ENCODE data around the gene NOS3.
"Not testable (repeated sequence)": the region's sequence is repeated elsewhere in the genome, so short reads cannot be mapped to it uniquely, and the experiment has no call there.

The NOS3 gene

DNA sequence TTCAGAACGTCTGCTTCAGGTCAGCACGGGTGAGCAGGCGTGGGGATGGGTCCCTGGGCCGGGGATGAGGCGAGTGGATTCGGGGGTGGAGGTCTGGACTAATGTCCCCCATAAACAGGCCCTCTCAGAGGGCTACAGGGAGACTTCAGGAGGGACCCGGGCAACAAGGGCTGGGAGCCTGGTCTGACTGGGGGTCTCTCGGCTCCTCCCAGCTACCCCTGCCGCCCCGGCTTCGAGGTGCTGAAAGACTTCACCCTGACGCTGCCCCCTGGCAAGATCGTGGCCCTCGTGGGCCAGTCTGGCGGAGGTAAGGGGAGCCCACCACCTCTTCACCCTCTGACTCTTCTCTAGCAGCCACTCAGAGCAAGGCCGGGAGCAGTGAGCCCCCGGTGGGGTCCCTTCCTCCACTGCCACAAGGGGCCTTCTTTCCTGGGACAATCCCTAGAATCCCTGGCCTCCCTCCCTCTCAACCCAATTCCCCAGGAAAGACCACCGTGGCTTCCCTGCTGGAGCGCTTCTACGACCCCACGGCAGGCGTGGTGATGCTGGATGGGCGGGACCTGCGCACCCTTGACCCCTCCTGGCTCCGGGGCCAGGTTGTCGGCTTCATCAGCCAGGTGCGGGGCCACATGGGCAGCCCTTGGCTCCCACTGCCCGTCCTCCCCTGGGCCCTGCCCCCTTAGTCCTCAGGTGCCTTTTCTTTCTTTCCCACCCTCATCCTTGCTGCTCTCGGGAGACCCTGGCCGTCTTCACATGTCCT, 50.0 kb downstream of the NOS3 start:
- DNase-seq: no peak

DNA sequence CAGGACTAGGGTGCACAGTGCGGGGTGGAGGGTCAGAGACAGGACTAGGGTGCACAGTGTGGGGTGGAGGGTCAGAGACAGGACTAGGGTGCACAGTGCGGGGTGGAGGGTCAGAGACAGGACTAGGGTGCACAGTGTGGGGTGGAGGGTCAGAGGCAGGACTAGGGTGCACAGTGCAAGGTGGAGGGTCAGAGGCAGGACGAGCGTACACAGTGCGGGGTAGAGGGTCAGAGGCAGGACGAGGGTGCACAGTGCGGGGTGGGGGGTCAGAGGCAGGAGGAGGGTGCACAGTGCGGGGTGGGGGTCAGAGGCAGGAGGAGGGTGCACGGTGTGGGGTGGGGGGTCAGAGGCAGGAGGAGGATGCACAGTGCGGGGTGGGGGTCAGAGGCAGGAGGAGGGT, 52.6 kb downstream of the NOS3 start:
- not testable (repeated sequence) for DNase-seq

DNA sequence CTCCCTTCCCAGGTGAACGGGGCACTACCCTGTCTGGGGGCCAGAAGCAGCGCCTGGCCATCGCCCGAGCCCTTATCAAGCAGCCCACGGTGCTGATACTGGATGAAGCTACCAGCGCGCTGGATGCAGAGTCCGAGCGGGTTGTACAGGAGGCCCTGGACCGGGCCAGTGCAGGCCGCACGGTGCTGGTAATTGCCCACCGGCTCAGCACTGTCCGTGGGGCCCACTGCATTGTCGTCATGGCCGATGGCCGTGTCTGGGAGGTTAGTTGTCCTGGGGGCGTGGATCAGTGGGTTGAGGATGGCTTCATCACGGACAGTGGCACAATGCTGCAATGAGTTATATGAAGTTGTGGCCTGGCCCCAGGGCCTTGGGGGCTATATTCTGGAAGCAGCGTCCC, 53.1 kb downstream of the NOS3 start:
- no peak for DNase-seq

DNA sequence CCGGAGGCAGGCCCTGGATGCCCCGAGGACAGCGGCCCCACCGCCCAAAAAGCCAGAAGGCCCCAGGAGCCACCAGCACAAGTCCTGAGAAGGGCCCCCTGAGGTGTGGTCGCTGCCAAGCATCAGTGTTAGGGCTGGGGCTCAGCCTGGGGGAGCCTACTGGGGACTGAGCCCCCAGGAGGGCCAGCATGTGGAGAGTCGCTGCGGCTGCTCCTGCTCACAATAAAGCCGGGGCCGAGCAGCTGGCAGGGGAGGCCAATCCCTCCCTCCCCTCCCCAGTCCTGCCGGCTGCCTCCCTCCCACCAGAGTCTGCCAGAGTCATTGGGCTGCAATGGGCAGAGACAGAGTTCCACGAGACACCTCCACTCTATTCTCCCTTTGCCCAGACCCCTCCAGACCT, 54.4 kb downstream of the NOS3 start:
- DNase-seq: peak; percentile 46

DNA sequence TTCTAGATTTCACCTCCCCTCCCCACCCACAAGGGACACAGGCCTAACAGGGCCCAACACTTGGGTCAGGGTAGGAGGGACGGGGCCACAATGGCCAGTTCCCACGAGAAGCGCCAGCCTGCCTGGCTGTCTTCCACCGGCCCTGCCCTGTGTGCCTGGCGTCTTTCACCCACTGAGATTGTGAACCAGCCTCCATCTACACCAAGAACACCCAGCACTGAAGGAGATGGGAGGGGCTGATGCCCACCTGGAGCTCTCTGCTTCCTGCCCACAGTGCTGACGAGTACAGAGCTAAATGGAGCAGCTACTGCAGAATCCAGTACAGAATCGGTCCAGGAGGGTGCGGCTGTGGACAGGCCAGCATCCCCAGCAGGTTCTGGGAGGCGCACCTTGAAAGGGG, 55.1 kb downstream of the NOS3 start:
- no peak for DNase-seq

DNA sequence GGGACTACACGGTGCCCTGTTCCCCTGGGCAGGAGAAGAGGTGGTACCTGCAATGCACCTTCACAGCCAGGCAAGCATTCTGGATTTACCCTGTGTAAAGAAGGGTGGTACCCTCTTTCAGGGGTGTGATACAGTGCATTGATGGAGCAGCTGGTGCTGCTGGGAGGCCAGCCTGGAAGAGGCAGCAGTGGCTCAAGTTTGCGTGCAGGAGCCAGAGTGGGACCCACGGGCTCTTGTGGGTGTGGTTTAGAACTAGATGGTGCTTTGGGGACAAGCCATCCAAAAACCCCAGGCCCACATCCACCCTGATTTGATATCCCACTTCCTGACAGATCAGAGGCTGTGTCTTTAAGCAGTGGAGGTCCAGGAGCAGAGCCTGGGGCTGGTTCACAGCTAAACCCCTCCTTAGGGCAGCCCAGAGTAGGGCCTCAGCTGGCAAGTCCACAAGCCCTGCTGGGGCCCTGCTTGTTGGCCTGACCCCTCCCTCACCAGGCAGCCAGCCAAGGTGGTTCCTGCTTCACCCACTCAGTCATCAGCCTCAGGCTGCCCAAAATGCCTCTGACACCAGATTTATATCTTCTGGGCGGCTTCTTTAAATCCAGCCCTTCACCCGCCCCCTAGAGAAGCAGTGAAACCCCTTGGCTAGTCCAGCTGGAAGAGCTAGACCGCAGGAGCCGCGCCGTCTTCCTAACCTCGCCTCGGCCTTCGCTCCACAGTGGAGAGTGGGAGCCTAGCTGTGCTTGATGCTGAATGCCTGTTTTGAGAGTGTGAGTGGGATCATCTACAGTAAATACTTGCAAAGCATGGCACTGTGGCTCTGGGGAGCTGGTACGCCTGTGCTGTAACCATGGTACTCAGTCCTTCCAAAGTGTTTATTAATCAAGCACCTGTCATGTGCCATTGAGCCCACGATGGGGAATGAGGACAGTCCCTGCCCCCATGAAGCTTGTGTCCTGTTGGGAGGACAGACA, 56.1 kb downstream of the NOS3 start:
- peak; percentile 50 for DNase-seq

DNA sequence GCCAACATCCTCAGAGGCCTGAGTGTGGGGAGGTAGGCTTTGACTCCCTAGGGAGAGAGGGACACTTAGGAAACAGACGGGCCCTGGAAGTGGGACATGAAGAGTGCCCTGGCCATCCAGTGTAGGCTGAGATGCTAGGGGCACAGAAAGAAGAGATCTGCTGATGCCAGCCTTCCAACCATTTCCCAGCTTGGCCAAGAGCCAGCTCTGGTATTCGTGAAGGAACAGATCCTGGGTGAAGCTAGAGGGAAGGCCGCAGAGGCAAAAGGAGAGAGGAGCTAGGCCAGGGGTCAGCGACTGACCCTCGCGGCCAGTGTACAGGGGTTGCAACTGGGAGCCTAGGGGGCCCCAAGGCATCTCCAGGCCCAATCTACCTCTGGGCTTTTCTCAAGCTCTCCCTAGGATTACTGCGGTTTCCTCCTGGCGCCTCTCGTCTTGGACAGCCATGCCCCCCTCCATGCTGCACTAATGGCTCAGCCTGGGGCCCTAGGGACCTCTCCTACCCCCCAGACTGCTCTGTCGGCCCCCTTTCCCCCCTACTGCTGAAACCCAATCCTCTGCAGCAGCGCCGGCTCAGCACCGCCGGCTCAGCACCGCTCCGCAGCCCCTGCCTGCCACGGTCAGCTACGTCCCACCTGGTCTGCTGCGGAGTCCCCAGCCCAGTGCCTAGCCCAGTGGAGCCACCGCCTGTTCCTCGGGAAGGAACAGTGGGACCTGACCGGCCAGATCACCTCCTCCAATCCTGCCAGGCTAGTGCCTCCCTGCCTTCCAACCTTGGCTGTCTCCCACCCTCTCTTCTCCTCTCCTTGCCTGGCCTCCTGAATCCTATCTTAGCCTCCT, 57.4 kb downstream of the NOS3 start, which contains the start of gene ASIC3:
TSS of gene ASIC3 (plus strand) at position 556 of the 840 bp plus-strand sequence. CDS start 355 bp downstream, outside the sequence.
- no peak for DNase-seq

DNA sequence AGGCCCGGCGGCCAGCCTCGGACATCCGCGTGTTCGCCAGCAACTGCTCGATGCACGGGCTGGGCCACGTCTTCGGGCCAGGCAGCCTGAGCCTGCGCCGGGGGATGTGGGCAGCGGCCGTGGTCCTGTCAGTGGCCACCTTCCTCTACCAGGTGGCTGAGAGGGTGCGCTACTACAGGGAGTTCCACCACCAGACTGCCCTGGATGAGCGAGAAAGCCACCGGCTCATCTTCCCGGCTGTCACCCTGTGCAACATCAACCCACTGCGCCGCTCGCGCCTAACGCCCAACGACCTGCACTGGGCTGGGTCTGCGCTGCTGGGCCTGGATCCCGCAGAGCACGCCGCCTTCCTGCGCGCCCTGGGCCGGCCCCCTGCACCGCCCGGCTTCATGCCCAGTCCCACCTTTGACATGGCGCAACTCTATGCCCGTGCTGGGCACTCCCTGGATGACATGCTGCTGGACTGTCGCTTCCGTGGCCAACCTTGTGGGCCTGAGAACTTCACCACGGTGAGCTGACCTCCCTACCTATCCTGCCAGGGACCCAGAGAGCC, 58.2 kb downstream of the NOS3 start:
- DNase-seq: no peak

DNA sequence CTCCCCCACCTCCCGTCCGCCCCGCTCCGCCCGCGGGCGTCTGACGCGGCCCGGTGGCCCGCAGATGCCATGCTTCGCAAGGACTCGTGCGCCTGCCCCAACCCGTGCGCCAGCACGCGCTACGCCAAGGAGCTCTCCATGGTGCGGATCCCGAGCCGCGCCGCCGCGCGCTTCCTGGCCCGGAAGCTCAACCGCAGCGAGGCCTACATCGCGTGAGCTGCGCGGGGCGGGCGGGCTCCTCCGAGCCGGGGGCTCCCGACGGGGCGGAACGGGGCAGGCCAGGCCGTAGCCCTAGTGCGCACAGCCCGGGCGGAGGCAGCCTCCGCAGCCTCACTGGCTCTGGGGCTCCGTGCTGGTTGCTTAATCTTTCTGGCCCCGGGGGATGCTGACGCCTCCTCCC, 60.3 kb downstream of the NOS3 start:
- no peak for DNase-seq

DNA sequence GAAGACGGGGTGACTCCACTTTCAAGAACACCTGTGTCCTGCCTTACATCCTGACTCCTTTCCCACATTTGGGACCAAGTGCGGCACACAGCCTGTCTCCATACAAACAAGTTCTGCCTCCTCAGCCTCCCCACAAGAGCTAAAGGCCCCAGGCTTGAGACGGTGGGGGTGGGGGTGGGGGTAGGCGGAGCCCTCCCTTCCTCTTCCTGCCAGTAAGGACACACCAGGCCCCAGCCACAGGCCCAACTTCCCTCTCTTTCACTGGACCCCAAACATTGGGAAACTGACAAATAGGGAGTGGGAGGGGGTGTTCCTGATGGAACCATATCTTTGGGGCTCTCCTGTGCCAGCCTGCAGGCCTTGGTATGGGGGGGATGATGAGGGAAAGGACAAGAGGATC, 62.3 kb downstream of the NOS3 start:
- DNase-seq: no peak

DNA sequence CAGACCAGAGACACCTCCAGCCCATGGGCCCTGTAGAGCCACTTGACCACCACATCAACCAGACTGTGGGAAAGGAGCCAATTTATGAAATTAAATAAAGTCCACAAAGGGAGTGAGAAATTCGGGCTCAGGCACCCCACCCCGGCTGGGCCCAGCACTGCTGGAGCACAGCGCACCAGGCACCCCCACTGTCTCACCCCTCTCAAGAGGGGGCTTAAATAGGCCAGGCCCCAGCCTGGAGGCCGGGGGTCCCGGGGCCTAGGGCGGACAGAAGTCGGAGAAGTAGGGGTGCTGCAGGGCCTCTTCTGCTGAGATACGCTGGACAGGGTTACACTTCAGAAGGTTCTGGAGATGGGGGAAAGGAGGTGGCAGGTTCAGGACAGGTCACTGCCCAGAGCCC, 62.9 kb downstream of the NOS3 start:
- no peak for DNase-seq

DNA sequence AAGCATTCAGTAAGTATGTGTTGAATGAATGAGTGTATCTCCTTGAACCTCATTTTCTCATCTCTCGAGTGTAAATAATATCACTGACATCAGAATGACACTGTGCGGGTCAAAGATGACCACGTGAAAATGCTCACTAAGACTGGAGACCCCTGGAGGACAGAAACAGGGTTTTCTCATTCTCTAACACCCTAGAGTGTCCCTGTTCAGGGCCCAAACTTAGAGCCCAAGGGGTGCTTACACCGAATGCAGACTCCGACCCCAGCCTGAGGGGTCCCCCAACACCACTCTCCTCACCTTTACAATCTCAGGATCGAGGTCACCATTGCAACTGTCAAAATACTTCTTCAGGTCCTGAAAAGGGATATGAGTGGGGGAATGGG, 65.5 kb downstream of the NOS3 start:
- no peak for DNase-seq

DNA sequence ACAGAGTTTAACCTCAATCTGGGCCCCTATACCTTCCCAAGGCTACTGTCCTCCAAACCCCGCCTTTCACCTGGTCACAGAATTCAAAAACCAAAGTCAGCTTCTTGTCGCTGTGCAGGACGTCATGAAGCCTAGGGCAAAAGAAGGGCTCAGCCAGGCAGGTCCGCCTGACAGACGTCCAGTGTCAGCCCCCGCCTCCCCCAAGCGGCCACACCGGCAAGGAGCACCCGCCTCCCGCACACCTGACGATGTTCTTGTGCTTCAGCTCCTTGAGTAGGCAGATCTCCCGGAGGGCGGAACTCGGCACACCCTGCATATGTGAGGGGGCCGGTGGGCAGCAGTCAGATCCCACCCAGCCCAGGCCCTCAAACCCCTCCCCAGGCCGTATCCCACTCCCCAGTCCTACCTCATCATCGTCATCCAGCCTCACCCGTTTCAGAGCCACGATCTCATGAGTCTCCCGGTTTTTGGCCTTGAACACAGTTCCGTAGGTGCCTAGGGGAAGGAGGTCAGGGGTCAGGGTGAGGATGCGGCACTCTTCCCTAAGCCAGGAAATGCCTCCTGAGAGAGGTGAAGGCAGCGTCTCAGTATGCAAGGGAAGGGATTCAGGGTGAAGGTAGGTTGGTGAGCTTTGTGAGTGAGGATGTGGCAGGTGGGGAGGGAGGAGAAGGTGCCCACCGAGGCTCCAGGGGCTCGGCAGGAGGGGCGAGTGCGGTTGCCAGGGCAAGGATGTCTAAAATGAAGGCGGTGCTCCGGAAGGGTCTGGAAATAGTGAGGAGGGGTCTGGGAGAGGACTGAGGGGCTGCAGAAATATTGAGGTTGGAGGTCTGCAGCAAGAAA, 66.1 kb downstream of the NOS3 start:
- no peak for DNase-seq

DNA sequence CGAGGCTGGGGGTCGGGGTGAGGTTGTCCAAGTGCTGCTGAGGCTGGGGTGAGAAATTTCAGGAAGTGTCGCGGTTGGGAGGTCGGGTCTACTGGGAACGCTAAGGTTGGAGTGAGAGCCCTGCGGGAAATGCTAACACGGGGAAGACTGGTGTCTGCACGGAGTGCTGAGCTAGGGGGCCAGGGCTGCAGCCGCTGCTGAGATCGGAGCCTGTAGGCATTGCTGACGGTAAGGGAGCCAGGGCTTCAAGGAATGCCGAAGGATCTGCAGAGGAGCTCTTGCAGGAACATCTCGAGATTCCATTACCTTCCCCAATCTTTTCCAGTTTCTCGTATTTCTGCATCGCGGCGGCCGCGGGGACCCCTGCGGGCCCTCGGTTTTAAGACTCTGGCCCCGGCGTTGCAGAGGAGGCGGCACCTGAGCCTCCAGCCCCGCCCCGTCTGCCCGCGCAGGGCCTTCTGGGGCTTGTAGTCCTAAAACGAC, 66.7 kb downstream of the NOS3 start, which contains the start of gene CDK5:
TSS of gene CDK5 (minus strand) at position 392 of the 483 bp plus-strand sequence. CDS start at position 343, 49 bp downstream.
- DNase-seq: no peak

DNA sequence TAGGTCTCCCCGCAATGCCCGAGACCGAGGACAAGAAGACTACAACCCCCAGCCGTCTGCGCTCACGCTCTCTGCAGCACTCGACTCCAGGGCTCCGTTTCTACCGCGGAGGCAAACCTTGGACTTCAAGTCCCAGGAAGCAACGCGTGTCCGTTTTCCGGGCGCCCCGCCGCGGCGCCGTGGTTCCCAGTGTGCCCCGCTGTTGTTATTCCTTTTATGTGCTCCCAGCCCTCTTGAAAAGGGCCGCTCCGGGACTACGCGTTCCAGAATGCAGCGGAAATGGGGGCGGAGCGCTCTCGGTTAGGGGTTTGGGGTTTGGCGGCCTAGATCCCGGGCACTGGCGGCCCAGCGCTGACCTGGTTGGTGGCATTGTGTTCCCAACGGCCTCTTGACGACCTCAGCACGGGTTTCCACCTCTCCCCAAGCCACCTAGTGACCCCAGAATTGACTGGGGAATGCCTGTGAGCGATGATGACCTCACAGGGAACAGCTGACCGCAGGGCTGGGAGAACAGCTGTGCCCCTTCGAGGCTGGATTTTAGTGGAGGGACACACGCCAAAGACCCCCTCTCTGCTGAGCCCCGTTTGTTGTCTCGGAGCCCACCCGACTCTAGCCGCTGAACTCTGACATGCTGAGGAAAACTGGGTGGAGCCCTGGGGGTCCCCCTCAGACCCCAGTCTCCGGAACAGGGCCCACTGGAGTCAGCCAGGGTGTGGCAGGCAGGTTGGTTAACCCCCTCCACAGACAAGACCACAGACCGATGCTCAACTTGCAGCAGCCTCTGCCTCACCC, 67.4 kb downstream of the NOS3 start:
- DNase-seq: peak; percentile 99

DNA sequence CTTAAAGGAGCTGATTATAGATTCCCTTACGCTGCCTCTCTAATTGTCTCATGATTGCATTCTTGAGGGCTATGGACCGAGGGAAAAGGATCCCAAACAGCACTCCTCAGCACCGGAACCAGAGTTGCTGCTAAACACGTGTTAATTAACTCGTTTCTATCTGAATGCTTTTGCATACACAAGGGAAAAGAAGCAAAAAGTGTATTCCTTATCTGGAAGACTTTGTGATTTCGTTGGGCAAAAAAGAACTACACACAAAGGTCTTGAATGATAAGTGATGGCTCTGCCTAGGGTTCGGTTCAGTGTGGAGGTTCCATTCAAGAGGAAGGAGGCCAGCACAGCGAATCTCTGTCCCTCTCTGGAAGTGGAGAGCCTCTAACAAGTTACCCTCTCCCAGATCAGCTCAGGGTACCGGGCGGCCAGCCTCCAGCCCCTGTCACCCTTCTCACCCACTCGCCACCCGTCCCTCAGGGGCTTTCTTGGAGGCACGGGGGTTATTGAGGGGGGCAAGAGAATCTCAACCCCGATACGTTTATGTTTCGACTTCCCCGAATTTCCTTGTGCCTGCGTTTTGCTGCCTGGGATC, 68.1 kb downstream of the NOS3 start:
- no peak for DNase-seq

DNA sequence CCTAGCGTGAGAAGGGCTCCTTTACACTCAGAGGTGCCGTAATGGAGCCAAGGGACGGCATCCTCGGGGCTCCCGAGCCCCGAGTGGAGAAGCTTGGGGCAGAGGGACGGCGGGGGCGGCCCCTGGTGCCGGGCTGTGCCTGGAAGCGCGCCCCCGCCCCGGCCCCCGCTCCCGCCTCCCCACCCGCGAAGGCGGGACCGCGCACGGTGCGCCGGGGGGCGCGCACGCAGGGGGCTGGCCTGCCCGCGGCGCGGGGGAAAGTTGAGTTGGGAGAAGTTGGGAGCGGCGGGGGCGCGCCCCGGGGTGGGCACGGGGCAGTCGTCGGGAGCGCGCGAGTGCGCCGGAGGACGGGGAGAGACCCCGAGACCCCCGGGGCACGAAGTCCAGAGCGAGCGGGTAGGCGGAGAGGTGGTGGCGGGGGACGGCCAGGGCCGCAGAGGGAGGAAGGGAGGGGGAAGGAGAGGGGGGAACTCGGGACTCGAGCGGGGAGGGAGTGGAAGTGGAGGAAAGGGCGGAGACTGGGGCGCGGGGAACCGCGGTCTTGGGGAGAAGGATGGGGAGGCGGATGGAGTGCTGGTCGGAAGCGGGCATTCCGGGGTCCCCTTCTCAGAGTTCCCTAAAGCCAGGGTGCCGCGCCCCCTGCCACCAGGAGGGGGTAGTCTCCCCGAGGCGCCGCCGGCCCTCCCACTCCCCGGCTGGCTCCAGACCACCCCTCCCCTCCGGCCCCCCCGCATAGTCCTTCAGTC, 68.7 kb downstream of the NOS3 start, which contains the start of gene SLC4A2:
TSS of gene SLC4A2 (plus strand) at position 223 of the 746 bp plus-strand sequence. CDS start 2,399 bp downstream, outside the sequence.
- peak; percentile 45 for DNase-seq

DNA sequence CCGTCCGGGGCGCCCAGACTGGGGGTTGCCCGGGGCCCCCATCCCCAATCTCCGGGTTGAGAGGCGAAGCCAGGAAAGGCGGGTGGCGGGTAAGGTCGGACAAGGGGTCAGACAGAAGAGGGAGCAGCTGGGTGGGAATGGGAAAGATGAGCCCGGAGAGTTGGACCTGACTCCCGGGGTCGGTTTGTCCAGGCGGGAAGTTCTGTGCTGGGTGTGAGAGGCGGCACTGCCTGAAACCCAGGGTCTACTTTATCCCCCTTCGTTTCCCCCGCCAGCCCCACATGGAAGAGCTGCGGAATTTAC, 69.2 kb downstream of the NOS3 start:
- no peak for DNase-seq

DNA sequence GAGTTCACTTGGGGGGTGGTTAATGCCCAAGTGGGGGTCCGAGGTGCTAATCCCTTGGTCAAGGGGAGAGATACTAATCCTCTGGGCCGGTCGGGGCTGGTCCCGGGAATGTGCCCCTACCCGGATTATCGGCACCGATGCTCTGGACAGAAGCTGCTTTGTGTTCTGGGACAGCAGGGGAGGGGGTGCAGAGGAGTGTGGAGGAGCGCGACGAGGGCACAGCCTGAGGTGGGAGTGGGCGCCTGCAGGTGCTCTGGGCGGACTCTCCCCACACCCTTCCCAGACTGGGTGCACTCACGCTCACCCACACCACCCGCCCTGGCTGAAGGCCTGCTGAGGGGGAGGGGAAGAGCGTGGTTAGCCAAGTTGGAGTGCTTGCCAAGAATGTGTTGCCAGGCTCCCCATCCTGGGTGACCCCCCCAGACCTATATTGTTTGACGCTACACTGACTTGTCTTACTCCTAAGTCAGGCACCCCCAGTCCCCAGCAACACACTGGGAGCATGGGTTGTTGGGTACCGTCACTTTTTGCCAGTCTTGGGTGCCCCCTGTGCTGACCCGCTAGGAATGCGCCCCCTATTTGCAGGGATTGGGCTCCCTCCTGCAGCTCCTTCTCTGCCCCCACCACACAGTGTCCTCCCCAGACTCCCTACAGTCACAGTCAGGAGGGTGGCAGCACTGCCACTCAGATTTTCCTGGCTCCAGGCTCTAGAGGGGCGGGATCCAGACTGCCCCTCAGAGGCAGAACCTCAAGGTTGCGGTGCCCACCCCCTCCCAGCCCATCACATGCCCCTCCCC, 69.8 kb downstream of the NOS3 start:
- DNase-seq: no peak
